NCI-H1930 (cell line): Measurements from ENCODE around the gene GLP1R.
A peak's percentile ranks its signal among the peaks of the same experiment; 100 is the strongest.

ENCODE experiments used
- DNase-seq, 2 experiments: peaks; one replicate each; lab custom pipeline; 2025; lab: John Stamatoyannopoulos, UW

The GLP1R gene

GRCh38 chr6:39048481-39049399, at the start of gene GLP1R:
GLP1R (plus strand) TSS chr6:39048781; CDS start chr6:39048841, 60 bp downstream.
- no peak for DNase-seq

- DNase-seq = peak in 1 of 2 experiments; percentile 11
These were observed 45.5 kb upstream of the GLP1R start for GRCh38 chr6:39003072-39003471.

- no peak for DNase-seq
These were observed 45.1 kb upstream of the GLP1R start for GRCh38 chr6:39003492-39003891.

- DNase-seq = no peak
These were observed 43.8 kb upstream of the GLP1R start for GRCh38 chr6:39004801-39005200.

- no peak for DNase-seq
These were observed 42.8 kb upstream of the GLP1R start for GRCh38 chr6:39005774-39006173.

GRCh38 chr6:39007575-39007974, 41.0 kb upstream of the GLP1R start:
- DNase-seq = no peak

GRCh38 chr6:39008737-39009136, 39.8 kb upstream of the GLP1R start:
- no peak for DNase-seq

- no peak for DNase-seq
These were observed 39.1 kb upstream of the GLP1R start for GRCh38 chr6:39009476-39009875.

GRCh38 chr6:39016839-39017546, 31.6 kb upstream of the GLP1R start:
- DNase-seq = no peak

- DNase-seq = no peak
These were observed 31.1 kb upstream of the GLP1R start for GRCh38 chr6:39017547-39017880.

GRCh38 chr6:39018103-39018502, 30.5 kb upstream of the GLP1R start:
- DNase-seq = no peak

- no peak for DNase-seq
These were observed 28.4 kb upstream of the GLP1R start for GRCh38 chr6:39020136-39020535.

GRCh38 chr6:39021041-39021440, 27.5 kb upstream of the GLP1R start:
- no peak for DNase-seq

- DNase-seq = no peak
These were observed 26.8 kb upstream of the GLP1R start for GRCh38 chr6:39021779-39022178.

- DNase-seq = no peak
These were observed 22.4 kb upstream of the GLP1R start for GRCh38 chr6:39026175-39026574.

- DNase-seq = peak in 1 of 2 experiments; percentile 14
These were observed 19.2 kb upstream of the GLP1R start for GRCh38 chr6:39029156-39030011.

GRCh38 chr6:39035681-39036080, 12.9 kb upstream of the GLP1R start:
- no peak for DNase-seq

GRCh38 chr6:39037082-39037508, 11.5 kb upstream of the GLP1R start:
- no peak for DNase-seq

GRCh38 chr6:39037707-39038106, 10.9 kb upstream of the GLP1R start:
- no peak for DNase-seq

- no peak for DNase-seq
These were observed 8.4 kb upstream of the GLP1R start for GRCh38 chr6:39040080-39040673.

GRCh38 chr6:39041072-39041471, 7.5 kb upstream of the GLP1R start:
- DNase-seq = no peak

- DNase-seq = no peak
These were observed 4.8 kb upstream of the GLP1R start for GRCh38 chr6:39043776-39044175.
